B cell (primary cell): ENCODE data around the gene BID.

ENCODE experiments used
- EZH2 ChIP-seq: IDR thresholded peaks from 2 replicates; pipeline ENCODE4 v1.6.1; 2012; ENCODE audit warnings: borderline replicate concordance, low read depth, mild to moderate bottlenecking, moderate library complexity, low read length; ENCODE audit not compliant: insufficient read depth, poor library complexity, severe bottlenecking
- TF ChIP-seq, protein P1 (sequence below): fragments of 200-600 bp; IDR thresholded peaks from one replicate; pipeline ENCODE4 v1.8.0; 2022; ENCODE audit warnings: antibody characterized with exemption, mild to moderate bottlenecking

DNA sequence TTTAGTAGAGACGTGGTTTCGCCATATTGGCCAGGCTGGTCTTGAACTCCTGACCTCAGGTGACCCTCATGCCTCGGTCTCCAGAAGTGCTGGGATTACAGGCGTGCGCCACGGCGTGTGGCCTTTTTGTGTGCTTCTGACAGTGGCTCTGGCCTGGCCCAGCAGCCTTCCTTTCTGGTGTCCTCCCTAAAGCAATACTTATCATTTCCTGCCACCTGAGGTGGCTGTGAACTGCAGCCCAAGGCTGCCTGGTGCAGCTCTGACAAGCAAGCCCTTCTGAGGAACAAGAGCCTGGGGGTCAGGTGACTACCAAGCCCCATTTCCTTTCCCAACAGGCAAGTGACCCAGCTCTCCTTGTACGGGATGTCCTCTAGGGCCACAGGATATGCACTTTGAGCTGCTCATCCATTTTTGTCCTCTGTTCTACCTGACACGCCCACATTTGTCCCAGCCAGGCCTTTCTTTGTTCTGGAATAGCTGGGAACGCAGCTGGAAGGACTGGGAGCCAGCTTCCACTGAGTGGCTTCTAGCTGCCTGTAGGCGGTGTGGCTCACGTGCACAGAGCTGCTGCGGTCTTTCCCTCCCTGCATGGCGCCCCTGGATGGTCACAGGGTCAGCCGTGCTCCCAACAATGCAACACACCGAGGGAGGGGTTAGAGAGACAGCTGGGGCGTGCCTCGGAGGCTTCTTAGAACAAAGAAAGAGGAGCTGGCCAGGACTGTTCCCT is 12.3 kb upstream of the BID start:
- TF ChIP-seq, protein P1, sequence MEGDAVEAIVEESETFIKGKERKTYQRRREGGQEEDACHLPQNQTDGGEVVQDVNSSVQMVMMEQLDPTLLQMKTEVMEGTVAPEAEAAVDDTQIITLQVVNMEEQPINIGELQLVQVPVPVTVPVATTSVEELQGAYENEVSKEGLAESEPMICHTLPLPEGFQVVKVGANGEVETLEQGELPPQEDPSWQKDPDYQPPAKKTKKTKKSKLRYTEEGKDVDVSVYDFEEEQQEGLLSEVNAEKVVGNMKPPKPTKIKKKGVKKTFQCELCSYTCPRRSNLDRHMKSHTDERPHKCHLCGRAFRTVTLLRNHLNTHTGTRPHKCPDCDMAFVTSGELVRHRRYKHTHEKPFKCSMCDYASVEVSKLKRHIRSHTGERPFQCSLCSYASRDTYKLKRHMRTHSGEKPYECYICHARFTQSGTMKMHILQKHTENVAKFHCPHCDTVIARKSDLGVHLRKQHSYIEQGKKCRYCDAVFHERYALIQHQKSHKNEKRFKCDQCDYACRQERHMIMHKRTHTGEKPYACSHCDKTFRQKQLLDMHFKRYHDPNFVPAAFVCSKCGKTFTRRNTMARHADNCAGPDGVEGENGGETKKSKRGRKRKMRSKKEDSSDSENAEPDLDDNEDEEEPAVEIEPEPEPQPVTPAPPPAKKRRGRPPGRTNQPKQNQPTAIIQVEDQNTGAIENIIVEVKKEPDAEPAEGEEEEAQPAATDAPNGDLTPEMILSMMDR: no peak
- TF ChIP-seq EZH2: no peak
